PFSK-1 (cell line): ENCODE data around the gene NHSL2.

Experiments
- POLR2AphosphoS5 ChIP-seq: IDR thresholded peaks from 2 replicates; pipeline ENCODE4 v1.6.1; 2012; ENCODE audit warnings: low read depth, mild to moderate bottlenecking, control low read depth, low read length, moderate library complexity
- TAF1 ChIP-seq: IDR thresholded peaks from 2 replicates; pipeline ENCODE4 v1.6.1; 2012; ENCODE audit warnings: low read length, control low read depth, borderline replicate concordance; ENCODE audit not compliant: insufficient read depth
- TF ChIP-seq, protein P1 (sequence below), 2 experiments: IDR thresholded peaks; 2 replicates each; pipeline versions ENCODE4 v1.6.1 to v1.8.0; 2011 to 2012; ENCODE audit warnings: low read depth in 2 of 2, low read length in 2 of 2, control low read depth in 1 of 2, inconsistent platforms in 1 of 2, mild to moderate bottlenecking in 1 of 2, moderate library complexity in 1 of 2; ENCODE audit not compliant: insufficient read depth in 1 of 2

DNA sequence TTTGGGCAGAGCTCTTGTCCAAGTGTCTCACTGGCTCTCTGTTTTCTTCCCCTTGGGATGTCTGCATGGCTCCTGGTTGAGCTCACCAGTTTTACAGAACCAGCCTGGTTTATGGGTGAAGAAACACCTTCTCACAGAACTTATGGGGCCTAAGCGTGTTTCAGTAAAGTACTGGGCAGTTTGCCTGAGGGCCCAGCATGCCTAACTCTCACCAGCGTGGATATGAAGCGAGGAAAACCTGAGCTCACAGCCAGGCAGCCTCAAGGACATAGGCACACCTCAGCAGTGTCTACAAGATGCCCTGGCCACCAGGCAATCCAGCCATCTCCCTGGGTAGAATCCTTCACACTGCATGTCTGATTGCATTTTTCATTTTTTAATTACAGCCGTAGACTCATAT, 9.2 kb downstream of the NHSL2 start:
- TF ChIP-seq TAF1 (no peak), POLR2AphosphoS5 (no peak)
- TF ChIP-seq, protein P1, sequence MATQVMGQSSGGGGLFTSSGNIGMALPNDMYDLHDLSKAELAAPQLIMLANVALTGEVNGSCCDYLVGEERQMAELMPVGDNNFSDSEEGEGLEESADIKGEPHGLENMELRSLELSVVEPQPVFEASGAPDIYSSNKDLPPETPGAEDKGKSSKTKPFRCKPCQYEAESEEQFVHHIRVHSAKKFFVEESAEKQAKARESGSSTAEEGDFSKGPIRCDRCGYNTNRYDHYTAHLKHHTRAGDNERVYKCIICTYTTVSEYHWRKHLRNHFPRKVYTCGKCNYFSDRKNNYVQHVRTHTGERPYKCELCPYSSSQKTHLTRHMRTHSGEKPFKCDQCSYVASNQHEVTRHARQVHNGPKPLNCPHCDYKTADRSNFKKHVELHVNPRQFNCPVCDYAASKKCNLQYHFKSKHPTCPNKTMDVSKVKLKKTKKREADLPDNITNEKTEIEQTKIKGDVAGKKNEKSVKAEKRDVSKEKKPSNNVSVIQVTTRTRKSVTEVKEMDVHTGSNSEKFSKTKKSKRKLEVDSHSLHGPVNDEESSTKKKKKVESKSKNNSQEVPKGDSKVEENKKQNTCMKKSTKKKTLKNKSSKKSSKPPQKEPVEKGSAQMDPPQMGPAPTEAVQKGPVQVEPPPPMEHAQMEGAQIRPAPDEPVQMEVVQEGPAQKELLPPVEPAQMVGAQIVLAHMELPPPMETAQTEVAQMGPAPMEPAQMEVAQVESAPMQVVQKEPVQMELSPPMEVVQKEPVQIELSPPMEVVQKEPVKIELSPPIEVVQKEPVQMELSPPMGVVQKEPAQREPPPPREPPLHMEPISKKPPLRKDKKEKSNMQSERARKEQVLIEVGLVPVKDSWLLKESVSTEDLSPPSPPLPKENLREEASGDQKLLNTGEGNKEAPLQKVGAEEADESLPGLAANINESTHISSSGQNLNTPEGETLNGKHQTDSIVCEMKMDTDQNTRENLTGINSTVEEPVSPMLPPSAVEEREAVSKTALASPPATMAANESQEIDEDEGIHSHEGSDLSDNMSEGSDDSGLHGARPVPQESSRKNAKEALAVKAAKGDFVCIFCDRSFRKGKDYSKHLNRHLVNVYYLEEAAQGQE (IDR thresholded peaks at IDR 0.05; ENCODE audit: insufficient read depth in 1 of 2, low read depth in 2 of 2, low read length in 2 of 2): no peak
